Left kidney (tissue), 2 donors: ENCODE results near the gene E2F1. TPM values are rescaled to one million over a fixed set of nuclear protein-coding genes. Genes with fewer than 3 reads are reported as not detected.

Source experiments
- DNase-seq: peaks from one replicate; pipeline ENCODE4 v3.0.0-alpha.2; 2013
- polyA plus RNA-seq: library from polyadenylated mRNA; unstranded; fragments of 120-200 nt; gene quantifications from one replicate; pipeline ENCODE4 v1.2.1, GENCODE V29; 2013; ENCODE audit not compliant: insufficient read length

Gene E2F1
- polyA plus RNA-seq, 1 donor = 14.7 TPM

DNA sequence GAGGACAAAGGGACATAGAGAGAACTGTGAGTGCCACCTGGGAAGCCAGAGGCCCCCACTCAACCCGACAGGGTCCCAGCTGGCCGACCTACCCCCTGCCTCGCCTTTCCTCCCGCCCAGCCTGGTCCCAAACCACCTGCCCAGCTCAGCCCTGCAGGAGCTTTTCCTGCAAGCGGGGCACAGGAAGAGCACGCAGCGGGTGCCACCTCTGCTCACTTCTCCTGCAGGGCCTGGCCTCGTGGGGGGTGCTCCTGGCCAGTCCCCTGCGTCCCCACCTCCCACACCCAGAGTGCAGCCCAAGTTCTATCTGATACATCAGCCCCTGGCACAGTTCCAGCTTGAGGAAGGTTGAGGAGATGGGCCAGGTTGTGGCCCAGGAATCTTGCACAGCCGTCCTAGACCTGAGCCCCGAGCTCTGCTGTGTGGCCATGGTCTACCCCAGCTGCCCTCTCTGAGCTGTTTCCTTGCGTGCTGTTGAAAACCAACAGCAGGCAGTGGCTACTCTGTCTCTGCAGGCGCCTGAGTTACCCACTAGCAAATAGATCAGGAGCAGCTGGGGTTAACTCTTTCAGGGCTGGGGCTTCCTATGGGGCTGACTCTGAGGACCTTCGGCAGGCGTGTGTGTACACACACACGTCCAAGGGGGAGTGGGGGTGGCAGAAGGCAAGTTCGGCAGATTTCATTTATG is 13.6 kb downstream of the E2F1 start:
- DNase-seq = no peak

DNA sequence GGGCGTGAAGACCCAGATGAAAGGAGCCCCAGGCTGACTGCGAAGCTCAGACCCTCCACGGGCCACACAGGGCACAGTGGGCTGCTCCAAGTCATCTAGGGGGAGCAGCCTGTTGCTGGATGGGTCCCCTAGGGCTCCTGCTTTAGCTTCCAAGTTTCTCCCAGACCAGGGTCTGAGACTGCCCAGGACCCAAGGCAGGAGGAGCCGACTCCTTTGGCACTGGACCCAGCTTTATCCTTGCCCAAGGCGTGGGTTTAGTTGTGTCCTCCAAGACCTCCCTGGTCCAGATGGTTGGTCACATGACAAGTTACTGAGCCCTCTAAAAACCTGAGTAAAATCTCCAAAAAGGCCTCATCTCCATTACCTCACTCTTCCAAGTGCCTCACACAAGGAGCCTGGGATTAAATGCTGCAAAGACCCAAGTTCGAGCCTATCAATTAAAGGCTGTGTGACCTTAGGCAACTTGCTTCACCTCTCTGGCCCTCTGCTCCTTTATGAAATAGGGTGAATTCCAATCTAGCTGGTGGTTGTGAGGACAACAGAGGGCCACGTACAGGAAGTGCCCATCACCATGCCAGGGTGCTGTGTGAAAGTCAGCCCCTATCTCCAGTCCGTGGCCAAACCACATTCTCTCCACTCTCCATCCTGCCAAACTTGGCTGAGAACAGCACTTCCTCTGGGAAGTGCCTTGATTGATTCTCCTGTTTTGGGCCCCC is 14.5 kb downstream of the E2F1 start:
- DNase-seq = no peak

GRCh38 chr20:33670715-33671499 is 15.3 kb downstream of the E2F1 start:
- no peak for DNase-seq

GRCh38 chr20:33669873-33670640 is 16.1 kb downstream of the E2F1 start:
- no peak for DNase-seq

- no peak for DNase-seq
Measured at GRCh38 chr20:33669224-33669623, 17.0 kb downstream of the E2F1 start.

GRCh38 chr20:33668466-33669155 is 17.6 kb downstream of the E2F1 start:
- DNase-seq = no peak

DNA sequence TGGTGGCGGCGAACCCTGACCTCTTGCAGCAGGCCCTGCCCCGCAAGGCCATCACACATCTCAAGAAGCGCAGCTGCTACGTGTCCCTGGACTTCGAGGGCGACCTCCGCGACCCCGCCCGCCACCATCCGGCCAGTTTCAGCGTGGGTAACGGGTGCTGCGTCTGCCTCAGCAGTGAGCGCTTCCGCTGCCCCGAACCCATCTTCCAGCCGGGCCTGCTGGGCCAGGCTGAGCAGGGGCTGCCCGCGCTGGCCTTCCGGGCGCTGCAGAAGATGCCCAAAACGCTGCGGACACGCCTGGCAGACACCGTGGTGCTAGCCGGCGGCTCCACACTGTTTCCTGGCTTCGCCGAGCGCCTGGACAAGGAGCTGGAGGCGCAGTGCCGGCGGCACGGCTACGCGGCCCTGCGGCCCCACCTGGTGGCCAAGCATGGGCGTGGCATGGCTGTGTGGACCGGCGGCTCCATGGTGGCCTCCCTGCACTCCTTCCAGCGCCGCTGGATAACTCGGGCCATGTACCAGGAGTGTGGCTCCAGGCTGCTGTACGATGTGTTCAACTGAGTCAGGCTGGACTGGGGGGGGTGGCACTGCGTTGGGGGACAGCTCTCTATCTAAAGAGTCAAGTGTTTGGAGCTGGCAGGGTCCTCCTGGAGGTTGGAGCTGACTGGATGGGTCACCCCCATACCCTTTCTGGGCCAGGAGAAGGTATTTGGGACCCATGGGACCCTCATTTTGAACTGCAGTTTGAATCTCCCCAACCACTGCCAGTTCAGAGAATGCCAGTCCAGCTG is 18.3 kb downstream of the E2F1 start:
- peak; percentile 60 for DNase-seq

- no peak for DNase-seq
Measured at GRCh38 chr20:33667245-33667675, 18.9 kb downstream of the E2F1 start.

GRCh38 chr20:33666293-33667244 is 19.6 kb downstream of the E2F1 start, which contains the start of gene ACTL10:
ACTL10 (plus strand) TSS chr20:33666943; CDS start chr20:33667498, 555 bp downstream.
- peak; percentile 96 for DNase-seq

GRCh38 chr20:33664762-33665144 is 21.4 kb downstream of the E2F1 start:
- DNase-seq = no peak

DNA sequence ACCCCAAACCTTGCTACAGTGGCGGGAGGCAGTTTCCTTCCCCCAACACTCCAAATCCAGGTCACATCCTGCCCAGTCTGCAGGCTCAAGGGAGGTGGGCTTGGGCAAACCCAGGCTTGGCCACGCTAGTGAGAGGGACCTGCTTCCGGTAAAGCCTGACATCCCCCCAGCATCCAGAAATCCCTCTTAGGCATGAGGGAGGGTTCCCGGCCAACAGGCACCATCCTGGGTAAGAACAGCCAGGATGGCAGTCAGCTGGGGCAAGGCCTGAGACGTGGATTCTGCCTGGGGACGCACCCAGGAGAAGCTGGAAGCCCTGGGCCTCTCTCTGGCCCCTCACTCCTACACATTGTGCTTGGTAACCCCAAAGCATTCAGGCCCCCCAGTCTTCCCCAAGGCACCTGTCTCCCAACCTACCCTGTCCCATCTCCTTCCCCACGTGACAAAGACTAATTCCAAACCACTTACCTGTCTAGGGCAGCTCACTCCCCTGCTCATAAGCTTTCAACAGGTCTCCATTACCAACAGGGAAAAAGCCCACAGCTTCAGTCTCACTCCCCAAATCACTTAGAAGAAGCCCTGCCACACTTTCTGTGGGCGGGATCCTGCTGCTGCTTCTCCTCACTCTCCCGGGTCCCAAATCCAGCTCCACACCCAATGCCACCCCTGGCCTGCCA is 22.0 kb downstream of the E2F1 start:
- no peak for DNase-seq

DNA sequence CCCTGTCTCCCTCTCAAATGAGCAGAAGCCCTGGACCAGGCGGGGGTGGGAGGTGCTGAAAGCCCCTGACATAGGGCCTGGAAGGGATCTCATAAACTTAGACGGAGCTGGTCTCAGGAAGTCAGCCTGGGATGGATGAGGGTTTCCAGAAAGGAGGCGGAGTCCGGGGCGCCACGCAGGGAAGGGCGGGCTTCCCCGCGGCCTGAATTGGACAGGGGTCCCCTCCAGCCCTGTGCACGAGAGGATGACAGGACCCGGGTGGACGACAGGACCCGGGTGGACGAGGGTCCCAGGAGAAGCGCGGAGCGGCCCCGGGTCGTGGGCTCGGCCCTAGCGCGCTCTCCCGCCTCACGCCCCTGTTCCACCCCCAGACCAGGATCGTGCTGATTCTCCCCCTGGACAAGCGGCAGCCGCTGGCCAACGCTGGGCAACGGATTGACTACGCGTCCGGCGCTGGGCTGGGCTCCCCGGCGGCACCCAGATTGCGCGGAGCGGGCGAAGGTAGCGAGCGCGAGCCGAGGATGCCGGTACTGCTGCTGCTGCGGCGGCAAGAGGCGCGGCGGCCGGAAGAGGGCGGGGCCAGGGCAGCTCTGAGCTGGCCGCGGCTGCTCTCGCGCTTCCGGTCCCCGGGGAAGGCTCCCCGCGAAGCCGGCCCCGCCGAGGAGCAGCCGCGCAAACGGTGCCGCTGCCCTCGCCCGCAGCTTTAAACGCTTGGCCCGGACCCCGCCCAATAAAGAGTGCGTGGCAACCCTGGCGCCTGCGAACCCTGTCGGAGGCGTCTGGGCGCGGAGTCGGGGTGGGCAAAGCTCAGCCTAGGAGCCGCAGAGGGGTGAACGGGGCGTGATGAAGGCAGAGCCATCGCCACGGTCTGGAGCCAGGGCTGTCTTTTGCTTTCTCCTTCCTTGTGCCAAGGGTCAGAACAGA is 22.8 kb downstream of the E2F1 start:
- peak; percentile 68 for DNase-seq

- no peak for DNase-seq
Measured at GRCh38 chr20:33662172-33662571, 24.0 kb downstream of the E2F1 start, which contains the start of gene C20orf144. C20orf144 (plus strand) TSS chr20:33662327; CDS start chr20:33662346, 19 bp downstream.

- no peak for DNase-seq
Measured at GRCh38 chr20:33660685-33661058, 25.5 kb downstream of the E2F1 start.

DNA sequence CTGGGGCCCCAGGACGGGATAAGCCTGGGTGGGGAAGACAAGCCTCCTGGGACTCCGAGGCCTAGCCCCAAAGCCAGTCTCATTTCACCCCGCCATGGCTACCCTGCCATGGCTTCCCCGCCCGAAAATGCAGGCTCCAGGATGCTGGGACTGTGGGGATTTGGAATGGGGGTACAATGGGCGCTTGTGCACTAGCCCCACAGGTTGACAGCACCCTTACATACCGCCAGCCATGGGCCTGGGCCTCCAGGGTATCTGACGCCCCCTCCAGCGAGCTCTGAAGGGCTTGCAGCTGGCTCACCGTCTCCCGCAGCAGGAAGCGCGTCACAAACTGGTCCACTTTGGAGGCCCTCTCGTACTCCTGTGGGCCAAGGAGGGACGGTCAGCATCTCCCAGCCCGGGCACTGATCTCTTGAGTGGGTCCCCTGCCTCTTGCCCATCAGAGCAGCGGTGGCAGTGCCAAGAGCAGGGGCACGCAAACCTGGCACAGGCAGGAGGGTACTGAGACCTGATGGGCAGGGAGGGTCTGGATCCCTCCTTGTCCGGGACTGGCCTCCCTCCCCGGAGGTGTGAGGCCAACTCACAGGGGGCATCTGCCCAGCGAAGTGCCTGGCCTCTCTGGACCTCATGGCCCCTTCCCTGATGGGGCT is 26.0 kb downstream of the E2F1 start:
- DNase-seq = no peak

DNA sequence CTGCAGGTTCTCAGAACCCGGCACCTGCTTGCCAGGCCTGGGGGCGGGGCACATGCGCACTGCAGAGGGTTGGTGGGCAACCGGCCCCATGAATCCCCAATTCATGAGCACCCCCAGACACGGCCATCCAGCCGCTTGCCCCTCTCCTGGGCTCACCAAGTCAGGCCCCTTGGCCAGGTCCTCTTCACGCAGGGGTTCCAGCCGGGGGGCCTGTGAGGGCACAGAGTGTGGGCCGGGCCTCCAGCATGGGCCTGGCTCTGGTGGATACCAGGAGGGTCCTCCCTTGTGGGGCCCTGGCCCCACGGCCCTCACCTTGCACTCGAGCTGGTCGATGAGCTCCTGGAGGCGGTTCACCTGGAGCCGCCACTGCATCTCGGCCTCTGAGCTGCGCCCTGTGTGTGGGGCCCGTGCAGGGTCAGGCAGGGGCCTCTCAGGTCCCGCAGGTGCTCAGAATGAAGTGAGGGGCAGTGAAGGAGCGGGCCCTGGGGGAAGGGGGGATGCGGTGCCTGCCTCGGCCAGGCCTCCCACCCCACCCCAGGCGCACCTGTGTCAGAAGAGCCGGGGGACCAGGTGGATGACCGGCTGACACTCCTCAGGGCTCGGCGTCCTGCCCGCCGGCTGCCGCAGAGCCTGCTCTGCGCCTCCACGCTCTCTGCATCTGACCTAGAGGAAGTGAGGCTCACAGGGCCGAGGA is 26.7 kb downstream of the E2F1 start:
- no peak for DNase-seq
